NOMO-1 treated with DMSO at 0.1 percent for 48 hours (cell line): ENCODE data around the gene WDSUB1.

Experiments
- DNase-seq: peaks from one replicate; lab custom pipeline; 2025; ENCODE audit not compliant: unreplicated experiment; lab: John Stamatoyannopoulos, UW

Gene WDSUB1

DNA sequence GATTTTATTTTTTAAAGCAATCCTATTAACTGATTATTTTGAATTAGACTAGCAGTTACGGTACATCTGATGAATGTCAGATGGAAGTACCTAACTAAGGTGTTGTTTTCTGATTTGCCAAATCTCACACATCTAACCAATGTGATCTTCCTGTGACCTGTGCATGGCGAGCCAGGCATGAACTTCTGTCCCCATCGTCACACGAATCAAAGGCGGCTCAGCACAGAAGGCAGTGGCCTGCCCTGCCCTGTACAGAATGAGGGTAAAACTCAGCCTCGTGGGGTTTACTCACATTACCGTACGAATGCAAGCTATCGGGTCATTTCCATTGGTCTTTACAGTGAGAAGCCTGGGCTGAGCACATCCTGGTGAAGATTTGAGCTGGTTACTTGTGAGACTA is 87.3 kb downstream of the WDSUB1 start:
- no peak for DNase-seq

DNA sequence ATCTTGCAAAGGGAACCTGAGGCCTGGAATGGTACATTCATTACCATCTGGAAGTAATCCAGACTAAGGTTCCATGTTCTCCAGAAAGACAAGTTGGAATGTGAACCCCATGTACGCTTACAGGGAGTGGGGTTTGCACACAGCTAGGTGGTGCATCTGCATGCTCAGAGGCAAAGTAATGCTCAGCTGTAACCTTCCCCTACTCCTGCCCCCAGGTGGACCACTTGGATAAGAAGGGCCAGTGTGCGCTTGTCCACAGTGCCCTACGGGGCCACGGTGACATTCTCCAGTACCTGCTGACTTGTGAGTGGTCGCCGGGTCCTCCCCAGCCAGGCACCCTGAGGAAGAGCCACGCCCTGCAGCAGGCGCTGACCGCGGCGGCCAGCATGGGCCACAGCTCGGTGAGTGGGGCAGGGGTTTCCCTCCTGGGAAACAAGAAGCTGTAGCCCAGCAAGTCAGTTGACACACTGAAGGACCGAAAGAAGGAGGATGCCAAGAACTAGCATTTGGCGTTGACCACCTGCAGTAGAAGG is 90.0 kb downstream of the WDSUB1 start:
- DNase-seq, result no peak

DNA sequence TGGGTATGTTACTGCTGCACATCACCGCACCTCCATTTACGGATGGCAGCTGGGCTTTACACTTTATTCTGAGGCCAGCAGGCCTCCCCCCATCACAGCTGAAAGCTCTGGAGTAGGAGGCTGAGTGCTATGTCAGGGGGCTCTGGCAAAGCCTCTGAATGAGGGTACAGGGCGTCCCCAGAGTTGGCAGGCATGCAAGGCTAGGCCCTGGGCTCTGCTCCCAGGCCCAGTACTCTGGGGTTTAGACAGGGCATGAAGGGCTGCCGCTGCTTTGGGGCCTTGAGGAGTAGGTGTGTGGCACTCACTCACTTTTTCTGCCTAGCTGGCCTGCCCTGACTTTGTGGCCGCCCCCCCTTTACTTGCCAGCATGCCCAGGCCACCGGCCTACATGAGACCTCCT is 90.8 kb downstream of the WDSUB1 start:
- DNase-seq, result no peak

DNA sequence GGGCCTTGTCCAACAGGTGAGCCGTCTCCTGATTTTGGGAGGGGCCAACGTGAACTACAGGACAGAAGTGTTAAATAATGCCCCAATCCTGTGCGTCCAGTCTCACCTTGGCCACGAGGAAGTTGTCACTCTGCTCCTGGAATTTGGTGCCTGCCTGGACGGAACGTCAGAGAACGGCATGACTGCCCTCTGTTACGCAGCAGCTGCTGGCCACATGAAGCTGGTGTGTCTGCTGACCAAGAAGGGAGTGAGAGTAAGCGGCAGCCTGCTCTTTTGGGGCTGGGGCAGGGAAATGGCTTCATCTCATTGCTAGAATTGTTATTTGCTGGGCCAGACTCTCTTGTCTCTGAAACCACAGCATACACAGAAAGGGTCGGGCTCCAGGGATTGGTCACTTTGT is 92.3 kb downstream of the WDSUB1 start:
- no peak for DNase-seq

DNA sequence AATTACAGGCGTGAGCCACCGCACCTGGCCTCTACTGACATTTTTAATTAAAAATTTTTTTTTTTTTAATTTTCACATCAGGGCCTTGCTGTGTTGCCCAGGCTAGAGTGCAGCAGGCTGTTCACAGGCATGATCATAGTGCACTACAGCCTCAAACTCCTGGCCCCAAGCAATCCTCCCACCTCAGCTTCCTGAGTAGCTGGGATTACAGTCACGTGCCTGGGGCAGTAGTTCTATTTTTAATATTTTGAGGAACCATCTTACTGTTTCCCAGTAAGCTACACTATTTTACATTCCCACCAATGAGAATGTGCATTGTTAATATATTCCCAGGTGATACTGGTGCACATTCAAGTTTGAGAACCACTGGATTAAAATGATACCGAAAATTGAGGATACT is 92.7 kb downstream of the WDSUB1 start:
- no peak for DNase-seq

DNA sequence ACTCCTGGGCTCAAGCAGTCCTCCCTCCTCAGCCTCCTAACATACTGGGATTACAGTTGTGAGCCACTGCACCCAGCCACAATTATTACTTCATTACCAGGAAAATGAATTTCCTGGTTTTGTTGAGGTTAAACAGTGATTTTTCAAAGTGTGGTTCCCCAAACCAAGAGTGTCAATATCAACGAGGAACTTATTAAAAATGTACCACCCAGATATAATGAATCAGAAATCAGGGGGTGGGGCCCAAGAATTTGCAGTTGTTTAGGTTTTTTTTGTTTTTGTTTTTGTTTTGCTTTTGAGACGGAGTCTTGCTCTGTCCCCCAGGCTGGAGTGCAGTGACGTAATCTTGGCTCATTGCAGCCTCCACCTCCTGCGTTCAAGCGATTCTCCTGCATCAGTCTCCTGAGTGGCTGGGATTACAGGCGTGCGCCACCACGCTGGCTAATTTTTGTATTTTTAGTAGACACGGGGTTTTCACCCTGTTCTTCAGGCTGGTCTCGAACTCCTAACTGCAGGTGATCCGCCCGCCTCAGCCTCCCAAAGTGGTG is 94.1 kb downstream of the WDSUB1 start:
- no peak for DNase-seq

DNA sequence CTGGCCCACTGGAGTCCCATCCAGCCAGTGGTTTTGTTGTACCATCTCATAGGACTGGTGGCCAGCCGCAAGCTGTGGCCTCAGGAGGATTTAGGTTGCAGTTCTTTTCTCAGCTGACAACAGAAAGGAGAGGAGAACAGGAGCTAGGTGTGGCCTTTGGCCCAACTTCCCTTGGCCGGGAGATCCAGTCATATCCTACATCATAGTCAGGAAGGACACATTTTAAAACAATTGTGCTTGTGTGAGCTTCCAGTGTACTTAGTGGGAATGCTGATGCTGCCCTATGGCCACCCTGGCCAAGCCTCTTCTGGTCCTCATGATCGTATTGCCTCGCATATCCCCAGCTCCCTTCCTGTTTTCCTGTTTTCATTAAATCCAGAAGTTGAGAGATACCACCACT is 98.1 kb downstream of the WDSUB1 start:
- no peak for DNase-seq

DNA sequence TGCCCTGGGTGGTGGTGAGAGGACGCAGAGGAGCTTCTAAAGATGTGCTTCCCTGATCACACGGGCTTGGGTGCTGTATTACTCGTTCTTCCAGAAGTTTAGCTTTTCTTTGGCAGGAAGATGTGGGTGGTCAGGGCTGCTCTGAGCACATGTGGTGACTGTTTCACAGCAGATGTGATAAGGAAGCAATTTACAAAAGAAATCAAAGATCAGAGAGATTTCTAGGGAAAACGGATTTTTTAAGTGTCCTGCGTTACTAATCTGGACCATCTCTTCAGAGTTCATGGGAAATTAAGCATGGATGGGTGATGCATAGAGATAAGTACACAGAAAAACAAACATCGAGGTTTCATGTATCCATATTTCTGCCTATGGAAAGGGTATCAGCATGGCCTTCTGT is 99.4 kb downstream of the WDSUB1 start:
- DNase-seq, result no peak

DNA sequence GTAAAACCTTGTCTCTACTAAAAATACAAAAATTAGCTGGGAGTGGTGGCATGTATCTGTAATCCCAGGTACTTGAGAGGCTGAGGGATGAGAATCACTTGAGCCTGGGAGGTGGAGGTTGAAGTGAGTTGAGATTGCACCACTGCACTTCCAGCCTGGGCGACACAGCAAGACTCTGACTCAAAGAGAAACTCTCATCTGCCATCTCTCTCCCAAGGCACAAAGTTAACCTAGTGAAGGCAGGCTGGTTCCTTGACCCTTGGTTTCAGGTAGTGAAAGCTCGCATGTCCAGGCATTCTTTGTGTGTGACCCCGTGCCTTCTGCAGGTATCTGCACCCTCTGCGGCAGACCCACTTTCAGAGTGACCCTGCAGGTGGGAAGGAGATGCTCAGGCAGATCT is 100.0 kb downstream of the WDSUB1 start:
- no peak for DNase-seq
